Suprapubic skin (tissue), 4 donors: ENCODE results near the gene KBTBD12. TPM values are rescaled to one million over a fixed set of nuclear protein-coding genes. Genes with fewer than 3 reads are reported as not detected.

Experiments used
- DNase-seq, 2 donors: peaks; one replicate each; pipeline ENCODE4 v3.0.0-alpha.2; 2019; ENCODE audit warnings: low spot score in 2 of 2
- H3K27ac ChIP-seq: fragments of 200-600 bp; sonication (generic); one replicate; pipeline ENCODE4 v1.5.1; 2019
- H3K27me3 ChIP-seq: fragments of 200-600 bp; sonication (generic); one replicate; pipeline ENCODE4 v1.5.1; 2019
- H3K36me3 ChIP-seq: fragments of 200-600 bp; sonication (generic); one replicate; pipeline ENCODE4 v1.5.1; 2019
- H3K4me1 ChIP-seq: fragments of 200-600 bp; sonication (generic); one replicate; pipeline ENCODE4 v1.5.1; 2019
- H3K4me3 ChIP-seq: fragments of 200-600 bp; sonication (generic); one replicate; pipeline ENCODE4 v1.5.1; 2019; ENCODE audit warnings: mild to moderate bottlenecking
- H3K9me3 ChIP-seq: fragments of 200-600 bp; sonication (generic); one replicate; pipeline ENCODE4 v1.5.1; 2019
- CTCF ChIP-seq, 2 donors: fragments of 200-600 bp in 1 of 2; fragments of 450-650 bp in 1 of 2; sonication (generic) in 1 of 2; IDR thresholded peaks; one replicate each; pipeline ENCODE4 v1.5.1; 2016 to 2019; ENCODE audit warnings: antibody characterized with exemption in 2 of 2, mild to moderate bottlenecking in 1 of 2, moderate library complexity in 1 of 2
- EP300 ChIP-seq: sonication (generic); formaldehyde crosslinking; IDR thresholded peaks from one replicate; pipeline ENCODE4 v1.6.1; 2017; ENCODE audit warnings: antibody characterized with exemption
- POLR2A ChIP-seq, 2 donors: fragments of 450-650 bp; IDR thresholded peaks; one replicate each; pipeline ENCODE4 v1.6.1; 2017; ENCODE audit warnings: antibody characterized with exemption in 2 of 2, mild to moderate bottlenecking in 2 of 2, moderate library complexity in 2 of 2
- POLR2AphosphoS5 ChIP-seq, 3 donors: sonication (generic); formaldehyde crosslinking; IDR thresholded peaks; one replicate each; pipeline ENCODE4 v1.6.1; 2017; ENCODE audit warnings: antibody characterized with exemption in 3 of 3
- WGBS: methylation state at CpG from one replicate; pipeline ENCODE4 v1.1.5; 2018; 5-methylcytosine and 5-hydroxymethylcytosine counted together
- total RNA-seq, 4 donors: library from RNA; depleted of rRNA; stranded (reverse); fragments of >200 nt; gene quantifications; one replicate each; pipeline ENCODE4 v1.1.0, GENCODE V29; 2016

Gene KBTBD12
- total RNA-seq, 4 donors from 2014 or later: 0.72 TPM; not detected in 3

GRCh38 chr3:127997961-127998360 is 82.9 kb downstream of the KBTBD12 start:
- H3K36me3 ChIP-seq: no peaks in the 10 kb centered on the region
- TF ChIP-seq POLR2AphosphoS5 (IDR thresholded peaks at IDR 0.05): no peak
- no peak for TF ChIP-seq CTCF (IDR thresholded peaks at IDR 0.05)
- no peaks in the 10 kb centered on the region for H3K4me1 ChIP-seq
- no peak overlapping the region for H3K4me3 ChIP-seq
- H3K27me3 ChIP-seq: no peaks in the 10 kb centered on the region
- H3K27ac ChIP-seq: no peak overlapping the region
- no peaks in the 10 kb centered on the region for H3K9me3 ChIP-seq
- no peak for DNase-seq
- WGBS: 83% methylated on average over 4 of the region's 5 CpGs

- H3K4me3 ChIP-seq: no peak overlapping the region
- 80% methylated on average over 3 of the region's 3 CpGs for WGBS
Observed at GRCh38 chr3:127998596-127998995, 83.6 kb downstream of the KBTBD12 start.

GRCh38 chr3:127999509-128000106 is 84.6 kb downstream of the KBTBD12 start:
- Histone ChIP-seq H3K4me1 (no peaks in the 10 kb centered on the region), H3K4me3 (no peak overlapping the region), H3K36me3 (no peaks in the 10 kb centered on the region), H3K27ac (no peak overlapping the region), H3K9me3 (no peaks in the 10 kb centered on the region), H3K27me3 (no peaks in the 10 kb centered on the region)
- TF ChIP-seq EP300 (no peak), CTCF (IDR thresholded peaks at IDR 0.05) (no peak), POLR2AphosphoS5 (IDR thresholded peaks at IDR 0.05) (no peak), POLR2A (IDR thresholded peaks at IDR 0.05) (no peak)
- WGBS: 87% methylated on average over 6 of the region's 6 CpGs
- DNase-seq: no peak

More at GRCh38 chr3:127998596-127998995, 83.6 kb downstream of the KBTBD12 start:
- no peaks in the 10 kb centered on the region for H3K4me1 ChIP-seq
- no peaks in the 10 kb centered on the region for H3K36me3 ChIP-seq
- no peak for TF ChIP-seq POLR2AphosphoS5 (IDR thresholded peaks at IDR 0.05)
- no peak for TF ChIP-seq POLR2A (IDR thresholded peaks at IDR 0.05)
- no peak for TF ChIP-seq EP300
- no peak for TF ChIP-seq CTCF (IDR thresholded peaks at IDR 0.05)
- peak in 1 of 2 donors; percentile 33 for DNase-seq
- H3K27ac ChIP-seq: no peak overlapping the region
- no peaks in the 10 kb centered on the region for H3K9me3 ChIP-seq
- no peaks in the 10 kb centered on the region for H3K27me3 ChIP-seq

- Histone ChIP-seq H3K4me1 (no peaks in the 10 kb centered on the region), H3K9me3 (no peaks in the 10 kb centered on the region), H3K4me3 (no peak overlapping the region), H3K27me3 (peaks cover 7% of the 10 kb centered on the region), H3K36me3 (no peaks in the 10 kb centered on the region), H3K27ac (no peak overlapping the region)
- DNase-seq: no peak
- 53% methylated on average over 3 of the region's 3 CpGs for WGBS
- TF ChIP-seq POLR2AphosphoS5 (IDR thresholded peaks at IDR 0.05) (no peak), CTCF (IDR thresholded peaks at IDR 0.05) (no peak), EP300 (no peak), POLR2A (IDR thresholded peaks at IDR 0.05) (no peak)
Observed at GRCh38 chr3:128001576-128001975, 86.5 kb downstream of the KBTBD12 start.

GRCh38 chr3:128004661-128005060 is 89.6 kb downstream of the KBTBD12 start:
- 90% methylated on average over 5 of the region's 8 CpGs for WGBS
- DNase-seq: peak in 1 of 2 donors; percentile 39
- no peak overlapping the region for H3K27ac ChIP-seq
- H3K4me3 ChIP-seq: no peak overlapping the region
- H3K36me3 ChIP-seq: no peaks in the 10 kb centered on the region
- no peaks in the 10 kb centered on the region for H3K4me1 ChIP-seq
- no peaks in the 10 kb centered on the region for H3K9me3 ChIP-seq
- peaks cover 14% of the 10 kb centered on the region for H3K27me3 ChIP-seq
- TF ChIP-seq POLR2A (IDR thresholded peaks at IDR 0.05): no peak
- TF ChIP-seq POLR2AphosphoS5 (IDR thresholded peaks at IDR 0.05): no peak
- TF ChIP-seq EP300: no peak
- no peak for TF ChIP-seq CTCF (IDR thresholded peaks at IDR 0.05)
